Activated CD4-positive, alpha-beta T cell treated with anti-CD3 and anti-CD28 coated beads, Interleukin-2, amount 50 U/mL, for 24 hours (primary cell): ENCODE data around the gene NTN1.
"Not testable (repeated sequence)": the region's sequence is repeated elsewhere in the genome, so short reads cannot be mapped to it uniquely, and the experiment has no call there.

ENCODE experiments used
- DNase-seq, 2 donors: peaks; one replicate each; pipeline ENCODE4 v3.0.0-alpha.2; 2020; ENCODE audit warnings: low read depth in 1 of 2, low spot score in 1 of 2

The NTN1 gene

DNA sequence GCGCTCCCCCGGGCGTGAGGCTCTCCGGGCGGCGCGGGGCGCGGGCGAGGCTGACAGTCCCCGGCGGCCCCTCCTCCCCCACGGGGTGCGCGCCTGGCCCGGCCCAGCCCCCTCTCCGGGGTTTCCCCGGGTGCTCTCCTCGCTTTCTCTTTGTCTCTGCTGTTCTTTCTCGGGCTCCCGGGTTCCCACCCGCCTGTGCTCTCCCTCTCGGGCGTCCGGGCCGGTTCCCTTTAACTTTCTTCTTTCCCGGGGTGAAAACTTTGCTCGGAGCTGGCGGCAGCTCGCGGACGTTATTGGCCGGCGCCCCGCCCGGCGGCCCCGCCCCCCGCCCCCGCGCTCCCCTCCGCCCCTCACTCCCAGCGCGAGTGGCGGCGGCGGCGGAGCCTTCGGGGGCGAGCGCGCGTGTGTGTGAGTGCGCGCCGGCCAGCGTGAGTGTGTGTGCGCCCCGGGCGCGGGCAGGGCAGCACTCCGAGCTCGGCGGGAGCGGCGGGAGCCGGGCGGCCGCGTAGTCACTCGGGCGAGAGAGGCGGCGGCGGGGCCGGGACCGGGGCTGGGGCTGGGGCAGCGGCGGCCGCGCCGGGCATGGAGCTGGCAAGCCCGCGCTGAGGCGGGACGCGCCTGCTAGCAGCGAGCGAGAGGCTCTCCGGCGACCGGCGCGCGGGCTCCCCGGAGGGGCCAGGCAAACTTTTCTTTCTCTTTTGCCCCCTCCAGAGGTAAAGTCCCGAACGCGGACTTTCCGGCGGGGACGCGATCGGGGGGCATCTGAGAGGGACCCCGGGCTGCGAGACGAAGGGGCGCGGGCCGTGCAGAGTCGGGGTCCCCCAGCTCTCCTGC, at the start of gene NTN1:
Gene NTN1 (plus strand): TSS at position 353 of the 834 bp plus-strand sequence. CDS start 864 bp downstream, outside the sequence.
- DNase-seq = peak in 1 of 2 donors; percentile 38

DNA sequence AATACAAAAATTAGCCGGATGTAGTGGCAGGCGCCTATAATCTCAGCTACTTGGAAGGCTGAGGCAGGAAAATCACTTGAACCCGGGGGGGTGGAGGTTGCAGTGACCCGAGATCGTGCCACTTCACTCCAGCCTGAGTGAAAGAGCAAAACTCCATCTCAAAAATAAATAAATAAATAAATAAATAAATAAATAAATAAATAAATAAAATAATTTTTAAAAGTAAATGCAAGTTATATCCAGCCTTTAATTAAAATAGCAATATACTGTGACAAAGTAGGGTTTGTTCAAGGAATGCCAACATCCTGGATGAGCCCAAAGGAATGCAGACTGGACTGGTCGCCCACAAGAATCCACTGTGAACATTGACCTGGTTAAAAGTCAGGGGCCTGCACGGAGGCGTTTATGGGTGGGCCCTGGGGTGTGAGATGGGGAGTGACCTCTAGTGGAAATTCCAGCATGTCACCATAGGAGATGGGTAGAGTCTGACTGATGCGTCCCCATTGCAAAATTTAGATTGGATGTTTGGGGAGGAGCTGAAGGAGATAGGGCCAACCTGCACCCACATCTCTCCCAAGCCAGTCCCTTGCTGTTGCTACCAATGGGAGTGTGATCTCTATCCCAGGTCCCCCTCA, 46.1 kb upstream of the NTN1 start:
- DNase-seq = no peak

DNA sequence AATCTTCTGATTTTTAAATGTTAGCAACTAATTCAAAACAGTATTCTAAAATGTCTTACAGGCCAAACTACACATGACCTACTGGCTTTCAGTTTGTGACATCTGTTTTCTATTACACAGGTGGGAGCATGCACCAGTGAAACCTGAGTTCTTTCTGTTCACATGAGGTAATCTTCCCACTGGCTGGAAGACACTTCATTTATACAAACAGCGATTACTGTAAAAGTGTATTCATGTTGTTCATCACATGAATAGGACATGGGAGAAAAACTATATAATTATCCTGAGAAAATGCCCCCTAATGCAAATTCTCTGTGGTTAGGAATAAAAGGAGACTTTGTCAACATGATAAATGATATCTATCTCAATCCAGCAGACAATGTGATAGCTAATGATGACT, 44.7 kb upstream of the NTN1 start:
- no peak for DNase-seq

DNA sequence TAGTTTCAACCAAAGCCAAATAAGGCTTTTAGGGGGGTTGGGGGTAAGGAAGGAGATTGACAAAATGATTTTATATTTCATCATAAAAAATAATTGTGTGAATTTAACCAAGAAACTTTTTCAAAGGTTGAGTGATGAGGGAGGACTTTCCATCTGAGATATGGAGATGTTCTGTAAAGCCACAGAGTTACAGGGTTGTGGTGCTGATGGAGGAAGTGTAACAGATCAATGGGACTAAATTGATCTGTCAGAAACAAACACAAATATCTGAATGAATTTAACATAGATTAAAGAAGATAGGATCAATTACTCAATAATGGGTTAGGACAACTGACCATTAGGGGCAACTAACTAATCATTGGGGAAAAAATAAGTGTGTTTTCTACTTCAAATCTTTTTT, 41.6 kb upstream of the NTN1 start:
- DNase-seq = no peak

DNA sequence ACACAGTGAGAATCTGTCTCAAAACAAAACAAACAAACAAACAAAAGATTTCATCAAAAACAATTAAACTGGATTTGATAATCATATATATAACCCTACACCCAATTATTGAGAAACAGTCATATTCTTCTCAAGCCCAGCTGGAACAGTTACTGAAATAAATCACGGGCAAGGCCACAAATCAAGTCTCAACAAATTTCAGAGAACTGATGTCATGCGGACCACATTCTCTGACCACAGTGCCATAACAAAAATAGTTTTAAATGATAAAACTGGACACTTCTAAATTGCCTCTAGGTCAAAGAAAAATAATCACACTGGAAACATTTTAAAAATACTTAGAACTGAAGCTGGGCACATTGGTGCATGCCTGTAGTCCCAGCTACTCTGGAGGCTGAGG, 39.9 kb upstream of the NTN1 start:
- no peak for DNase-seq

DNA sequence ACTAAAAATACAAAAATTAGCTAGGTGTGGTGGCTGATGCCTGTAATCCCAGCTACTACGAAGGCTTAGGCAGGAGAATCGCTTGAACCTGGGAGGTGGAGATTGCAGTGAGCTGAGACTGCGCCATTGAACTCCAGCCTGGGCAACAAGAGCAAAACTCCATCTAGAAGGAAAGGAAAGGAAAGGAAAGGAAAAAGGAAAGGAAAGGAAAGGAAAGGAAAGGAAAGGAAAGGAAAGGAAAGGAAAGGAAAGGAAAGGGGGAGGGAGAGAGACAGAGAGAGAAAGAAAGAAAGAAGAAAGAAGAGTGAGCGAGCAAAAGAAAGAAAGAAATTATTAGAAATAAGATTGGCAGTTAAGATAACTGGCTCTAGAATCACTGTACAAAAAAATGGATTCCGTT, 37.1 kb upstream of the NTN1 start:
- DNase-seq = not testable (repeated sequence)

DNA sequence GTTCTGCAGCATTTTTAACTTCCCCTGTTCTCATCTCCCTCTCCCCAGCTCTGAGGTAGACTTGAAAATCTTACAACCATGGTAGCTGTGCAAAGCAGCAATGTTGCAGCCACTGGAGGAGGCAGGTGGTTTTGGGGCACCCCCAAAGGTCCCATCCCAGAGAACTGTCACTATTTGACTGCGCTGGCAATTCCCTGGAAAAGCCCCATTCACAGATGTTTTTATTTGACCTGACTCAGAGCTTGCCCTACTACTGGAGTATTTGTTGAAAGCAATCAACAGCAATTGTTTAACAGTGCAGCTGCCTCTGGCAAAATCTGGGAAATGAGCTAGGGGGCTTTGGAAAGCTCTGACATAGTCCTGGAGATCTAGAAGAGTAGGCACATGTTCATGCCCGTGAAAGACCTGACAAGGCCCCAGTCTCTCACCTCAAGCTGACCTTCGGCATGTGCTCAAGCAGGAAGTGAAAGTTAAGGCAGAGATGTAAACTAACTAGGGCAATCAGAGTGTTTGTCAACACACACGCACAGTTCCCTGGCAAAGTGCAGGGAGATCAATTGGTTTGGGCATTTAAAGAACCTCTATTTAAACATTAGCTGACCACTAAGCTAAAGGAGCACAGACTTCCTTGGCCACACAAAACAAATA, 36.1 kb upstream of the NTN1 start:
- DNase-seq = no peak

DNA sequence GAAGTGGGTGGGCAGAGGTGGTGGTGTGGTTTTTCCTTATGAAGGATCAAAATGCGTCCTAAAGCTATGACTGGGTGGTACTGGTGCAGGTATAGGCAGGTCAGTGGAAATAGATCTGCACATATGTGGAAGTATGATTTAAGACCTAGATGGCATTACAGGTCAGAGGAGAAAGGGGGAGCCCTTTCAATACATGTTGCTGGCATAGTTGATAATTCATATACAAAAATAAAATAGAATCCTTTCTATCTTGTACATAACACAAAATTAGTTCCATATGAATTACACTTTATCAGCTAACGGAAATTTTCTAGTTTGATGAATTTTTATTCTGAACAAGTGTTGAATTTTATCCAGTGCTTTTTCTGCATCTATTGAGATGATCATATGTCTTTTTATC, 35.0 kb upstream of the NTN1 start:
- DNase-seq = no peak

DNA sequence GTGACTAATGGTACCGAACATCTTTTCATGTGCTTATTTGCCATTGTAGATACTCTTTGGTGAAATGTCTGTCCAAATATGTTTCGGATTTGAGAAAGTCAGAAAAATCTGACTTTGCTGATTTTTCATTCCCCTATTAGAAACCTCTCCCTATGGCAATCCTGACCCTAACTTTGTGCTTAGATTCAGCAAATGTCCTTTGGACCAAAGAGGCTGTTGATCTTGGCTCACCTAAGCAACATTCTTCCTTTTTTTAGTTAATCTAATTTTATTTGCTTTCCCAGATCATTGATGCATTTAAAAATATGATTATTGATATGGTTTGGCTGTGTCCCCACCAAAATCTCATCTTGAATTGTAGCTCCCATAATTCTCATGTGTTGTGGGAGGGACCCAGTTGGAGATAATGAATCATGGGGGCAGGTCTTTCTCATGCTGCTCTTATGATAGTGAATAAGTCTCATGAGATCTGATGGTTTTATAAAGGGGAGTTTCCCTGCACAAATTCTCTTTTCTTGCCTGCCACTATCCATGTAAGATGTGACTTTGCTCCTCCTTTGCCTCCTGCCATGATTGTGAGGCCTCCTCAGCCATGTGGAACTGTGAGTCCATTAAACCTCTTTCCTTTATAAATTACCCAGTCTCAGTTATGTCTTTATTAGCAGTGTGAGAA, 32.9 kb upstream of the NTN1 start:
- not testable (repeated sequence) for DNase-seq

DNA sequence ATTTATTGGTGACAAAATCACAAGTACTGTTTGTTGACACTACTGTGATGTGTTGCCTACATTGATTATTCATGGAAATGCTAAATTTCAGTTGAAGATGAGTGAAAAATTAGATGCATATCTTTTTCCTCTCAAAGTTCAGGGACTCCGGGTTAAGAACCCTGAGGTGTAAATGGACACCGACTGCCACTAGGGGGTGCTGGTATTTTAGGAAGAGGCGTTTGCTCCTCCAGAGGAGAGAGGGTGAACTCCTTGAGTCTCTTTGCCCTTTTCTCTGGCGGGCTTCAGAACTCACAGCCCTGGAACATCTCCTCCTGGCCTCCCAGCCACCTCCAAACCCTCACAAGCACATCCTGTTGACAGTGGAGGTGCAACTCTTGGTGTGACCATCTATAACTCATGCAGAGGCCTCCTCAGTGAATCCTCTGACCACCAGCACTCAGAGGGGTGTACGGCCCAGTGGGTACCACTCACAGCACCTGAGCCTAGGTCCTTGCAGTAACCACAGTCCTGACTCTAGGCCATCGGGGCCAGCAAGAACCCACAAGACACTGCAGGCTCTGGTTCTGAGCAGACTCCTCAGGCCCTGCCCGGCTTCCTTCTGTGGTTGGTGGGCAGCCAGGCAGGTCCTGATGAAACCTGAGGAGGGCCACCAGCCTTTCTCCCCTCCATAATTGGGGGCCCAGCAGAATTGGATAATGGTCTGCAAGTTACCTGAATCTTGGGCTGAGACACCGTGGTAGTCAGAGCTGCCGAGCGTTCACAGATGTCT, 29.6 kb upstream of the NTN1 start:
- DNase-seq = peak; percentile 33 to 65

DNA sequence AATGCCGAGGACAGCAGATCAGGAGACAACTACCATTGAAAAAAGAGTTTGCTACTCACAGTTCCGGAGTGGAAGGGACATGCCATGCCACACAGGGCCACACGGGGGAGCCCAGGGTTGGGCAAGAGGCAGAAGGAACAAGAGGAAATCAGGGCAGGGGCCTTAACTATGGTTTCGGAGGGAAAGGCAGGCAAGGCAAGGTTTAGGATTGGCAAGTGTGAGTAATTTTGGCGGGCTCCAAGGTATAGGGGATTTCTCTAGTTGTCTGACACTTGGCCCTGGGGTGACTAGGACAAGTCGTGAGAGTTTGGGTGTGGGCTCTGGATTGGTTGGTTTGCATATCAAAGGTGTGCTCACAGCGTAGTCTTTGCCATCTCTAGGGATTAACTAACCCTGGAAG, 27.0 kb upstream of the NTN1 start:
- DNase-seq = peak; percentile 34 to 54

DNA sequence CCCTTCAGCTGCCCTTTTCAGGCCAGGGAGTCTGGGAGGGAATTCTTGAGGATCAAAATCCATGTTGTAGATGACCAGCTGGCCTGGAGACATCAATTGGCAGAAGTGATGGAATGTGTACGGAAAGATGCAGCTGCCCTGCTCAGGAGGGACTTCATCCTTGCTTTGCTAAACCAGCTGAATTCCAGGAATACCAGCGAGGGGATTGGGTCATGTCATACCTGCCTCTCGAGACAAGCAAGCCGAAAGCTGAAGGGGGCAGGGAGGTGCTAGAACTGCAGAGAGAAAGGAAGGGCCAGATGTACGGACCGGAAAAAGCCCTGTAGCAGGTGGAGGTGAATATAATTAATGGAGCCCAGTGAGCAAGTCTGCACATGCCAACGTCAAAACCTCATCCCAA, 25.6 kb upstream of the NTN1 start:
- DNase-seq = no peak

DNA sequence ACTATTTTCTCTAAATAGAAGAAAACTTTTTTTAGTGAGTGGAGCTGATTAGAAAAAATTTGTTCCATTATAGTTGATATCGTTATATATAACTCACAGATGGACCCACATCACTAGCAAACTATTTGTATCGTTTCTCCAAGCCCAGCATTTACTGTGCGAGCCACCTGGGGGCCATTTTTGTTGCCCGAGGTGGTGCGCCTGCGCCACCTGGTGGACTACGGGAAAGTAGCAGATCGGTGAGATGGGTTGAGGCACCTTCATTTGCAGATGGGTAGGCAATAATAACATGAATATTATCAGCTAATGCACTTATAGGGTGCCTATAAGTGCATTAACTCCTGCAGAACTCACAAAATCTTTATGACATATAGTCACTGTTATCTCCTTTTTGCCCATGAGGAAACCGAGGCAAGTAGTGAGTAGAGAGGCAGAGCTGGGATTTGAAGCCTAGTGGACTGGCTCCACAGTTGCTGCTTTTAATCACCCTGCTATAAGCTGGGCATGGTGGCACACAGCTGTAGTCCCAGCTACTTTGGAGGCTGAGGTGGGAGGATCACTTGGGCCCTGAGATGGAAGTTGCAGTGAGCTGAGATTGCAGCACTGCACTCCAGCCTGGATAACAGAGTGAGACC, 23.2 kb upstream of the NTN1 start:
- DNase-seq = peak; percentile 66 to 72

DNA sequence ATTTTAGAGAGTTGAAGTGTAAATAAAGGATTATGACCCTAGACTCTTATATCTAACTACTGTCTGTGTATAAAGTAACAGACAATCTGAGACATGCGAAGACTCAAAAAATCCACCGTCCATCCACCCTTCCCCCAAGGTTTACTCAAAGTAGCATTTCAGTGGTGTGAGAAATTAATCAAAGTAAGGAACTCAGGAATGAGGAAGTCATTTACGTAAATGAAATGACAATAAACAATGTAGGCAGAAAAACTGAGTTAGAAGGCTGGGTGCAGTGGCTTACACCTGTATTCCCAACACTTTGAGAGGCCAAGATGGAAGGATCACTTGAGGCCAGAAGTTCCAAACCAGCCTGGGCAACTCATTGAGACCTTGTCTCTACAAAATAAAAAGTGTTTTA, 19.8 kb upstream of the NTN1 start:
- DNase-seq = no peak

DNA sequence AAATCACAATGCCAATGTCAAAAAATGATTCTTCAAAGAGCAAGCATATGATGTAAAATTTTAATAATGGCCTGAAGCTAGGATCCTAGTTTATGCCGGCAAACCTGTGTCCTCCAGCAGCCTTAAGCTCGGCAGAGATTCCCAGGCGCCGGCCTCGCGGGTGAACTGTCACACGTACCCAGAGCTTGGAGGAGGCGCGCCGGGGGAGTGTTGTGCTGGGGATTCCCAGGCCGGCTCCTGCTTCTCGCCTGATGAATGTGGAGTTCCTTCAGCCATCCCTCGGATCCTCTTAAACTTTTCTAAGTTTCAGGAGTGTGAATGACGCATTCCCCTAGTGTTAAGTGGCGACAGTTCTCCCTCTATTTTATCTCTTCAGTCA, 19.1 kb upstream of the NTN1 start:
- no peak for DNase-seq

DNA sequence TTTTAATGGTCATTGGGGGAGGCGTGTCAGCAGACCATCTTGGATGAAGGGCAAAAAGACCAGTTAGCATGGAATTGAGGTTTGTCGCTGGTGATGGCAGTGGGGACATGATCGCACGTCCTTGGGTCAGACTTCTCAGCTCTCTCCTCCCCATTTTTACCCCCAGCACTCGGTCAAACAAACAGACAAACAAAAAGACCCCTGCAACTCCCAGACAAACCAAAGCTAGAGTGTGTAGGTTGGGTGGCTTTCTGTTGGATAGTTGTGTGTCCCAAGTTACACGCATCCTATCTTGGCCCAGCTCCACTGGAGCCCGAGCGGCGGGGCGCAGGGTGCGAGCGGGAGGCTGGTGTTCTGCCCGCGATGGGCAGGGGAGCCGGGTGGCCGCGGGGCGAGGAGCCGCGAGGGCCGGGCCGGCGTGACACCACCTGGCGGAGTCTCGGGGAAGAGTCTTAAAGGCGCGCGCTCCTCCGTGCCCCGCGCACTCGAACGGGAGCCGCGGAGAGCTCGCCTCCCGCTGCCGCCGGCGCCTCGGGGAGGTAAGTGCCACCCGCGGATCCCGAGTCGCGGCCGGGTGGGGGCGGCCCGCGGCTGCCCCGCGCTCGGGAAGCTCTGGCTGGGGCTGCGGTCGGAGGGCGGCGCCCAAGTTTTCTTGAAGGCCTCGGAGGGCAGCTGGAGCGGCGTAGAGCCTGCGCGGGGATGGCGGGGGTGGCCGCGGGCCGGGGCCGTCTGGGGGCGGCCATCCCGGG, 18.5 kb upstream of the NTN1 start:
- DNase-seq = no peak

DNA sequence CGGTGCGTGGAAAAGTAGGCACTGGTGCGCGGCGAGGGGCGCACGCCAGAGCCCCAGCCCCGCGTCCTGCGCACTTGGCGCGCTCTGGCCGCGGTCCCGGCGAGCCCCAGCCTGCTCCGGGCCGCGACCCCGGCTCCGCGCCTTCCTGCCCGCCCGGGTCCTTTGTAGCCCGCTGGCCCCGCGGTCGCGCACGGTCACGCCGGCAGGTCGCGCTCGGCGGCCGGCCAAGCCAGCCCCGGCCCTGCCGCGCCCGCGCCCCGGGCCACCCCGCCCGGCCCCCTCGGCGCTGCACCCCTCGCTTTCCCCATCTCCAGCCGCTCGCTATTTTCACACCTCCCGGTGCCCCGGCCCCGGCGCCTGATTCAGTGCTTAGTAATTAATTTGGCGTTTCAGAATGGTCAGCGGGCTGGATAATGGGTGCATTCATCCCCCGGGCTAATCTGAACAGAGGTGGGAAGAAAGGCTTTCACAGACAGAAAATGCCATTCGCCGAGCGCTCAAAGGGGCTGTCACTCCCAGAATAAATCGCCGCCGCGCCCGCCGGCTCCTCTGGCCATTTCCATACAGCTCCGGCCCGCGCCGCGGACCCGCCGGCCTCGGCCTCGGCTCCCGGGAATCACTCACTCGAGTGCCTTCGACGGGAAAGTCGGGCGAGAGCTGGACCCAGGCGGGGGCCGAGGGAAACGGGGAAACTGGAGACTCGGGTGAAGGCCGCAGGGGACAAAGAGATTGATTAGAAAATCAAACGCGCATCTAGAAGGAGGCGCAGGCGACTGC, 17.8 kb upstream of the NTN1 start:
- no peak for DNase-seq

DNA sequence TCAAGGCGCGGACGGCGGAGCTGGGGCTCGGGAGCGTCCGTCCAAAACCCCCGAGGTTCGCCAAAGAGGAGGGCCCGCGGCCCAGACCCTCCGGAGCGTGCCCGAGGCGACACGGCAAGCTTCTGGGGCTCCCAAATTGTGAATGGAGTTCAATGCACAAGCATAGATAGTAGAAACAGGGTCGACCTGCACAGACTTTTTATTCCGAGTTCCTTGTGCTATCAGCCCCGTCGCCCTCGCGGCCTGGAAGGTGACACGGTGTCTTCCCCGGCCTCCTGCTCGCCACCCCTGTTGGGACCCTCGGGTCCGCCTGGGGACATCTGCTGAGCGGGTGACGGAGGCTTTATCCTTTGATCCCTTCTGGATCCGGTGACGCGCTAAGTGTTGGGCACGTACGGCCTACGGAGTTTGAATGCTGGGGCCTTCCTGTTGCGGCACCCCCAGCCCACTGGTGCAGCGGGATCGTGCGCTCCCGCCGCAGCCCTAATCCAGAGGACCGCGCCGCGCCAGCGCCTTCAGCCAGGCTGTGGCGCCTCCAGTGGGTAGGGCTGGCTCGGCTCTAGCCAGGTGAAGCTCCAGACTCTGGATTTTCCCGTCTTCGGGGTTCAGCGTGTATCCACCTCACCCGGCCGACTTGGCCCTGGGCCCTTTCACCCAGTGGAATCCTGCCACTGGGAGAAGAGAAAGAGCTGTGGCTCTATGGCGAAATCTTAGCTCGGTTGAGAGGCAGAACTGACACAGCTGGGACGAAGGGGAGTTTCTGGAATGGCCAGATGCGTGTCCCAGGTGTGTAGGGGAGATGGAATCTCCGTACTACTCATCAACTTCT, 17.0 kb upstream of the NTN1 start:
- DNase-seq = no peak
